Heart right ventricle (tissue), 16 donors: ENCODE results near the gene ABL1. TPM values are rescaled to one million over a fixed set of nuclear protein-coding genes. Genes with fewer than 3 reads are reported as not detected.

Source experiments
- ATAC-seq, 8 donors: fragments of 200-7000 bp; cut with Tn5 transposase; one replicate each; pipeline ENCODE4 v1.9.1; 2020; ENCODE audit warnings: mild to moderate bottlenecking in 8 of 8, moderate library complexity in 8 of 8, moderate number of reproducible peaks in 1 of 8
- DNase-seq, 2 donors: peaks; one replicate each; pipeline ENCODE4 v3.0.0-alpha.2; 2020
- H3K27ac ChIP-seq, 10 donors: fragments of 200-600 bp; sonication (generic) in 2 of 10; one replicate each; pipeline versions ENCODE4 v1.5.0 to v1.8.0; 2020 to 2022; ENCODE audit warnings: mild to moderate bottlenecking in 3 of 10
- H3K27me3 ChIP-seq, 7 donors: fragments of 200-600 bp; one replicate each; pipeline ENCODE4 v1.8.0; 2021 to 2022; ENCODE audit warnings: mild to moderate bottlenecking in 2 of 7
- H3K36me3 ChIP-seq, 9 donors: fragments of 200-600 bp; sonication (generic) in 1 of 9; one replicate each; pipeline versions ENCODE4 v1.5.0 to v1.8.0; 2020 to 2022; ENCODE audit warnings: mild to moderate bottlenecking in 2 of 9
- H3K4me1 ChIP-seq, 9 donors: fragments of 200-600 bp; sonication (generic) in 1 of 9; one replicate each; pipeline versions ENCODE4 v1.5.0 to v1.8.0; 2020 to 2022; ENCODE audit warnings: mild to moderate bottlenecking in 4 of 9
- H3K4me3 ChIP-seq, 10 donors: fragments of 200-600 bp; sonication (generic) in 2 of 10; one replicate each; pipeline versions ENCODE4 v1.5.0 to v1.8.0; 2020 to 2022; ENCODE audit warnings: mild to moderate bottlenecking in 7 of 10, moderate library complexity in 2 of 10
- H3K9me3 ChIP-seq, 11 donors: fragments of 200-600 bp in 10 of 11; sonication (generic) in 2 of 11; one replicate each; pipeline versions ENCODE4 v1.5.0 to v1.8.0; 2013 to 2022; ENCODE audit warnings: mild to moderate bottlenecking in 2 of 11, control low read depth in 1 of 11, moderate library complexity in 1 of 11
- CTCF ChIP-seq, 9 donors: fragments of 200-600 bp; sonication (generic) in 2 of 9; IDR thresholded peaks; one replicate each; pipeline versions ENCODE4 v1.5.0 to v1.8.0; 2021 to 2022; ENCODE audit warnings: antibody characterized with exemption in 9 of 9, mild to moderate bottlenecking in 5 of 9, moderate library complexity in 1 of 9
- WGBS, 2 donors: extraction: QIAGEN DNeasy Blood & Tissue Kit; methylation state at CpG; one replicate each; pipeline ENCODE4 v1.1.7; 2013; ENCODE audit warnings: inconsistent platforms in 1 of 2; 5-methylcytosine and 5-hydroxymethylcytosine counted together
- intact Hi-C, 10 donors: fragments of 100-400 bp; cut with DNase I; formaldehyde crosslinking; loops; one replicate each; pipeline versions ENCODE4 v1.11.1 to v1.14.2; 2022
- polyA plus RNA-seq, 2 donors: library from polyadenylated mRNA; stranded (reverse); fragments of 200-250 nt; gene quantifications; one replicate each; pipeline ENCODE4 v1.2.3, GENCODE V29; 2013
- total RNA-seq, 10 donors: library from RNA; stranded (reverse); fragmentation: NEBNext Ultra II Directional in 3 of 10; extraction: Animal tissue kit (Norgen Biotek cat#: 25700) in 3 of 10; gene quantifications; one replicate each; pipeline versions ENCODE4 v1.2.1 to v1.2.4, GENCODE V29; 2021 to 2023
- donor health status: Arrhythmogenic right ventricular cardiomyopathy.
- donor health status: ischemic (EF 13 %, LVEDD 7.1; RV severe dilation, severe dysfunction).
- donor health status: healthy with polysubstance abuse.
- donor health status: DM: no; HTN: yes; CAD: no.
- donor health status: DM: no; HTN: no; CAD: no.
- donor health status: ischemic (EF 25% LVEDD 6.9; RV normal size, moderate dysfunction).
- donor health status: ischemic (EF 25% LVEDD 5.7; RV mildly dilated, moderate dysfunction).
- donor health status: healthy.
- donor health status: DM: yes; HTN: yes; CAD: no.
- donor health status: Ischemic cardiomyopathy.
- donor health status: ischemic (EF 35%, LVEDD 5.7; RV mildly dilated, moderate dysfunction).
- donor health status: nonischemic (EF 11% LVEDD 7.7; RV severe dilation, severe dysfunction).
- donor health status: DM: yes; HTN: yes; CAD: no.
- donor health status: PGD.
- donor health status: ischemic (EF 29% LVEDD 5.4; RV normal size, mild dysfunction).
- donor health status: nonischemic (EF 23%, LVEDD 6.1; RV moderate dilation, normal function).

ABL1 gene
- total and polyA plus RNA-seq, 12 donors, result 16.2 to 48.8 (median 33.3) TPM

- WGBS, 2 donors, result 50 to 58% methylated on average over 17 of the region's 17 CpGs
Measured at GRCh38 chr9:130870491-130871381, 35.7 kb downstream of the ABL1 start.

DNA sequence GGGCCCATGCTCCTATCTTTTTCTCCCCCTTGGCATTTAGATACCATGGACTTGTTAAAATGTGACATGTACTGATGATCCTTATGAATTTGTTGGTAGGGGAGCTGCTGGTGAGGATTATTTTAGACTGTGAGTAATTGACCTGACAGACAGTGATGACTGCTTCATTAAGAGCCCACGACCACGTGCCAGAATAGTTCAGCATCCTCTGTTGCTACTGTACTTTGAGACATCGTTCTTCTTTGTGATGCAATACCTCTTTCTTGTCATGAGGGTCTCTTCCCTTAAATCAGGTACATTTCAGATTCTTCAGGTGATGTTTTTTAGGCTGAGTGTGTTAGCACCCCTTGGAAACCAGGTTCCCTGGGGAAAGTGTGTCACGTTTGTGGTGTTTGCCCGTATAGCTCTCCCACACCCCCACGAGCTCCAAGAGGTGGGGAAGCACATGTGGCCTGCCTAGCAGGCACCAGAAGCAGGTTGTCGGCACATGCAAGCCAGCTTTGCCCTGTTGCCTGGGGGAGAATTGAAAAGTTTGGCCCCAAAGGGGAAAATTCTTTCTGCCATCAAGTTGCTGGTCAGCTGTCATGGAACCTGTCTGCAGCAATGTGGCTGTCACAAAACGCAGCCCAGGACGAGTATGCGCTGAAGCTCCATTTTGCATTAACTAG lies 36.5 kb downstream of the ABL1 start:
- peaks cover 0 to 93% (median 31%) of the 10 kb centered on the region in 9 donors for H3K36me3 ChIP-seq
- H3K4me1 ChIP-seq, result peaks cover 5 to 66% (median 46%) of the 10 kb centered on the region in 9 donors
- WGBS, 2 donors, result 70 to 74% methylated on average over 10 of the region's 10 CpGs

More at GRCh38 chr9:130870491-130871381, 35.7 kb downstream of the ABL1 start:
- Histone ChIP-seq H3K4me1 (peaks cover 5 to 71% (median 46%) of the 10 kb centered on the region in 9 donors), H3K9me3 (no peaks in the 10 kb centered on the region), H3K27me3 (no peaks in the 10 kb centered on the region), H3K4me3 (no peak overlapping the region), H3K36me3 (peaks cover 0 to 93% (median 24%) of the 10 kb centered on the region in 9 donors), H3K27ac (peak overlapping the region; percentile 16 to 88 (median 81))
- peak; percentile 47 to 89 (median 79) for ATAC-seq
- no peak for TF ChIP-seq CTCF (IDR thresholded peaks at IDR 0.05)
- intact Hi-C loops, result loop anchor here in 9 of 10 donors (1.0 to 10.0 kb wide), 7 partner anchors 62 to 177 kb away; partner anchors contain the start of gene FIBCD1 (in 1 of the 9)
- DNase-seq, result peak in 1 of 2 donors; percentile 46

DNA sequence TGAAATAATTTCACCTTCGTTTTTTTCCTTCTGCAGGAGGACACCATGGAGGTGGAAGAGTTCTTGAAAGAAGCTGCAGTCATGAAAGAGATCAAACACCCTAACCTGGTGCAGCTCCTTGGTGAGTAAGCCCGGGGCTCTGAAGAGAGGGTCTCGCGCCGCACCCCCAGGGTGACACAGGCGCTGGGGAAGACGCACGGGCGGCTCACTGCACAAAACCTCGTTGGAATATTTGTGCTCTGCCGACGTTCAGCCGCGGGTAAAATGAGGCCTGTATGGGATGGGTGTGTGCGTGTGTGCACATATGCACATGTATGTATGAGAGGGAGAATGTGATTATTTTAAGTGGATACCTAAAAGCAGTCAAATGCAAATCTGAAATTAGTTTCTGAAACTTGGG lies 37.0 kb downstream of the ABL1 start:
- DNase-seq (no peak), ATAC-seq (no peak)
- Histone ChIP-seq H3K27ac (peak overlapping the region in 3 of 10 donors; percentile 81 to 87 (median 86)), H3K36me3 (peaks cover 0 to 93% (median 31%) of the 10 kb centered on the region in 9 donors), H3K4me3 (no peak overlapping the region), H3K4me1 (peaks cover 5 to 60% (median 42%) of the 10 kb centered on the region in 9 donors), H3K9me3 (no peaks in the 10 kb centered on the region), H3K27me3 (no peaks in the 10 kb centered on the region)
- TF ChIP-seq CTCF (IDR thresholded peaks at IDR 0.05), result no peak
- intact Hi-C loops, result loop anchor here in 8 of 10 donors (2.0 to 10.0 kb wide), 6 partner anchors 60 to 175 kb away; partner anchors contain the start of gene FIBCD1 (in 1 of the 8)
- WGBS, 2 donors, result 92% methylated on average over 15 of the region's 15 CpGs

More for the DNA sequence above, 36.5 kb downstream of the ABL1 start:
- H3K27me3 ChIP-seq, result no peaks in the 10 kb centered on the region
- ATAC-seq (peak in 7 of 8 donors; percentile 6 to 58 (median 29)), DNase-seq (no peak)
- no peak for TF ChIP-seq CTCF (IDR thresholded peaks at IDR 0.05)
- intact Hi-C loops, result loop anchor here (2.0 to 10.0 kb wide), 6 partner anchors 61 to 176 kb away; partner anchors contain the start of gene FIBCD1 (in 1 of the 10)
- H3K27ac ChIP-seq, result peak overlapping the region; percentile 16 to 88 (median 81)
- H3K4me3 ChIP-seq, result no peak overlapping the region
- no peaks in the 10 kb centered on the region for H3K9me3 ChIP-seq

GRCh38 chr9:130872508-130872907 lies 37.5 kb downstream of the ABL1 start:
- no peak for ATAC-seq
- intact Hi-C loops, result loop anchor here in 8 of 10 donors (2.0 to 10.0 kb wide), 6 partner anchors 60 to 175 kb away; partner anchors contain the start of gene FIBCD1 (in 1 of the 8)
- WGBS, 2 donors, result 75 to 76% methylated on average over 9 of the region's 9 CpGs

More at GRCh38 chr9:130872508-130872907, 37.5 kb downstream of the ABL1 start:
- H3K27ac ChIP-seq, result peak overlapping the region in 9 of 10 donors; percentile 40 to 87 (median 71)
- no peak for DNase-seq
- peaks cover 5 to 58% (median 42%) of the 10 kb centered on the region in 9 donors for H3K4me1 ChIP-seq
- H3K36me3 ChIP-seq, result peaks cover 0 to 93% (median 31%) of the 10 kb centered on the region in 9 donors
- H3K4me3 ChIP-seq, result no peak overlapping the region
- no peak for TF ChIP-seq CTCF (IDR thresholded peaks at IDR 0.05)
- no peaks in the 10 kb centered on the region for H3K27me3 ChIP-seq
- no peaks in the 10 kb centered on the region for H3K9me3 ChIP-seq
